Epidermal melanocyte (primary cell): ENCODE measurements around the gene SOX10.

Experiments used
- DNase-seq: peaks from one replicate; pipeline ENCODE4 v3.0.0; 2011; ENCODE audit warnings: low spot score; ENCODE audit not compliant: insufficient read length

Gene SOX10

DNA sequence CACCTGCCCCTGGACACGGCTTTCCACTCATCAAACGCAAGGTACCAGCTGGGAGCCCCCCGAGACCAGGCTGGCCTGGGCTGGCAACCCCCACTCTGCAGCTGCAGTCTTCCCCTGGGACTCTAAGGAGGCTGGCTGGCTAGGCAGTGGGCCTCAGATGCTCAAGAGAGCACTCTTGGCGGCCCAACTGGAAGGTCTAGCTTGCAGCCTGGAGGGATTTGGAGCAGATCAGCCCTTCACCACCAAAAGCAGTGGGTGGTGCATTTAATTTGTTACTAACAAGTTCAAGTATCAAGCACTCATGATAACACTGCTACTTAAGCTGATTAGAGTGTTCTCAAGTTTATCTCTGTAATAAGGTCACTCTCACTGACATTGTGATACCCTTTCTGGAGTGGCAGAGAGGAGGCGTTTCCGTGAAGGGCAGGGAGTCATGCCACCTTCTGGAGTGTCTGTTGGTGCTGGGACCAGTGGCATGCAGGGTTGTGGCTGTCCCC is 52.4 kb downstream of the SOX10 start:
- no peak for DNase-seq

DNA sequence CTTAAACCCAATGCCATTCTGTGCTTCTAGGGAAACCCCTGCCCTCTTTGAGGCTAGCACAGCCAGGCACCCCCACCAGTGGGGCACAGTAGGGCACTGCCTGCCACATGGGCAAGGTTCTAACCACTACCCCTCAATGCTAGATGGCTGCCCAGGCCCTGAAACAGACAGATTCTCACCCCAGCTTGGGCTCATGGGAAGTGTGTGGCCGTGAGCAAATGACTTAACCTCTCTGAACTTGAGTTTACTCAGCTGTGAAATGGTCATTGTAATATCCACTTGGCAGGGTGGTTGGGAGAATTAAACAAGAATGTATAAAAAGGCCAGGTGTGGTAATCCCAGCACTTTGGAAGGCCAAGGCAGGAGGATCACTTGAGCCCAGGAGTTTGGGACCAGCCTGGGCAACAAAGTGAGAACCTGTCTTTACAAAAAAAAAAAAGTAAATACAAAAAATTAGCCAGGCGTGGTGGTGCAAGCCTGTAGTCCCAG is 53.4 kb downstream of the SOX10 start:
- DNase-seq: no peak

DNA sequence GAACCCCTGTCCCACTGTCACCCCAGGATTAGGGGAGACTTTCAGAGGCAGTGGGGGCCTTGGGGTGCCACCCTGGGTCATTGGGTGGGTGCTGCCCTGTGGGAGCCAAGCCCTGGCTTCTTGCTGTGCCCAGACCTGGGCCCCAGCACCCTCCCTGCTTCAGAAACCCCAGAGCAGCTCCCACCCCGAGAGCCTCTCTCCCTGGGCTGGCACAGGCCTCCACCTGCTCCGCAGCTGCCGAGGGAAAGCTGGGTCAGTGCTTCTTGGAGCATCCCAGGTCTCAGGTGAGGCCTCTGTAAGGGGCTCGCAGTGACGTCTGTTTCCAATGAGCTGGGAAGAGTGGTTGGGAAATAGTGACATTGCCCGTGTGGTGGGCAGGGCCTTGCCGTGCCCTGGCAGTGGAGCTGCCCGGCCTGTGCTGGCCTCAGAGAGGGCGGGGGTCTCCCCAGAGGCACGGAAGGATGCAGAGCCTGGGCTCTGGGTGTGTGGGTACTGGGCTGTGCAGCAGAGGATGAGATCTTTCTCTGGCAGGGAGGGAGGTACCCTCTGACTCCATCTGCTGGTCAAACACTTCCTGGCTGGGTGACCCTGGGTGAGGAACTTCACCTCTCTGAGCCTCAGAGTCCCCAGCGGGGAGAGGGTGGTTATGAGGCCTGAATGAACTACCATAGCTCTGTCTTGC is 53.9 kb downstream of the SOX10 start:
- DNase-seq: no peak

DNA sequence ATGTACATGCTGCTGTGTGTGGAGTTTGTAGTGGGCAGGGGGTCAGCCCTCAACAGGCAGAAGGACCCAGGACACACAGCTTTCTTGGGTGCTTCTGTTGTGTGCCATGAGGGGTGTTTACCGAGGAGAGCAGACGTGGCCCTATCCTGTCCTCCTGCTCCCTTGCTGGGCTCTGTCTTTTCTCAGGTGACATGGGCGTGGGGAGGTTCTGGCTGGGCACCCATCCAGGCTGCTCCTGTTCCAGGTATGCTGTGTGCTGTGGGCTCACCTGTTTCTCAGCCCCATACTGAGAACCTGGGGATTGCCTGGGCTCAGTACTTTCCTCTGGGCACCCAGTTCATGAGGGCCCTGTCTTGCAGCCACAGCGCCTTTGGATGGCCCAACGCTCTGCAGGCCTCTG is 55.0 kb downstream of the SOX10 start:
- no peak for DNase-seq

DNA sequence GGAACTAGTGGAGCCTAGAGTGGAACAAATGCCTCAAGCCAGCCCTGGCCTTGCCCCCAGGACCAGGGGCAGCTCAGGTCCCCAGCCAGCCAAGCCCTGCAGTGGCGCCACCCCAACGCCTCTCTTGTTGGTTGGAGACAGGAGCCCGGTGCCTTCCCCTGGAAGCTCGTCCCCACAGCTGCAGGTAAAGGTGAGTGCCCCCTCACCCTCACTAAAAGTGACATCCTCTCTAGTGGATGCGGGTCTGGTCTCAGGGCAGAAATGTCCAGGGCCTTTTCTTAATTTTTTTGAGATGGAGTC is 56.8 kb downstream of the SOX10 start:
- DNase-seq: no peak

DNA sequence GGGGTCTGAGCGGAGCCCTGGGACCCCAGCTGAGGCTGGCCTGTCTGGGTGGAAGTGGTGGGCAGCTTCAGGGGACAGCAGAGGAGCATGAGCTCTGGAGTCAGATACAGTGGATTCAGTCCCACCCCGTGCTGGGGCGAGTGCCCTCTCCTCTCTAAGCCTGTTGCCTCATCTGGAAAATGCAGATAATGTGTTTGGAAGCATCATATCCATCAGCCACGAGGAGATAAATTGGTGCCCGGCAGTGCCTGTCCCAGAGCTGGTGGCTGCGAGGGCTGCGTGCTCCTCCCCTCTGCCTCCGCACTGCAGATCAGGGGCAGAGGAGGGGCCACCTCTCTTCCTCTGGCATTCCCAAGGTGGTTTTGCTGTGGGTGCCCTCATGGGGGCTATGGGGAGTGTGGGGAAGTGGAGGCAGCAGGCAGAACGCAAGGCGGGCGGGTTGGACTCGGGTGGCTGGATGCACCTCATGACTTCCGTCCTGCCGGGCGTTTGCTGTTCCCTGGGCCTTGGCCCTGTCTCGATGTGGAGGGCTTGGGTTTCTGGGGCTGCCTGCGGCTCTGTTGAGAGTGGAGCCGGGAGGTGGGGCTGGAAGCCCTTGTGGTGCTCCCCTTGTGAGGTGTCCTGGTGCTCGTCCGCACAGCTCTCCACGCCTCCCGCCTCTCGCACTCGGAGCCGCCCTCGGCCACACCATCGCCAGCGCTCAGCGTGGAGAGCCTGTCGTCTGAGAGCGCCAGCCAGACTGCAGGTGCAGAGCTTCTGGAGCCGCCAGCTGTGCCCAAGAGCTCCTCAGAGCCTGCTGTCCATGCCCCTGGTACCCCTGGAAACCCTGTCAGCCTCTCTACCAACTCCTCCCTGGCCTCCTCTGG is 57.4 kb downstream of the SOX10 start:
- DNase-seq: no peak

DNA sequence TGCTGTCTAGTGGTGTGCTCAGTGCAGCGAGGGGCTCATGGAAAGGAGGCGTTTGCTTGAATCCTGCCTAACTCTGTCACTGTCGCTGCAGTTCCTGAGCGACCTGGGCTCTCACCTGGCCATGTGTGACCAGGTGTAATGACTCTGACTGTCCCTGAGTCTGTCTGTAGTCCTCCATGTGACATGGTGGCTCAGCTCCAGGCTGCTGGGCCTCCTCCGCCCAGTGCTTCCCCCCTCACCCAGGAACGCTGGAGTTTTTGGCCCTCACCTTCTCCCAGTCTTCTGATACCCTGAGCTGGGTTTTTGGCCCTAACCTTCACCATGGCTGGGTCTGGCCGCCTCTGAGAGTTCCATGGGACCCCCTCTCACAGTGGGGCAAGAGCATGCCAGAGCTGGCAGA is 58.0 kb downstream of the SOX10 start:
- no peak for DNase-seq

DNA sequence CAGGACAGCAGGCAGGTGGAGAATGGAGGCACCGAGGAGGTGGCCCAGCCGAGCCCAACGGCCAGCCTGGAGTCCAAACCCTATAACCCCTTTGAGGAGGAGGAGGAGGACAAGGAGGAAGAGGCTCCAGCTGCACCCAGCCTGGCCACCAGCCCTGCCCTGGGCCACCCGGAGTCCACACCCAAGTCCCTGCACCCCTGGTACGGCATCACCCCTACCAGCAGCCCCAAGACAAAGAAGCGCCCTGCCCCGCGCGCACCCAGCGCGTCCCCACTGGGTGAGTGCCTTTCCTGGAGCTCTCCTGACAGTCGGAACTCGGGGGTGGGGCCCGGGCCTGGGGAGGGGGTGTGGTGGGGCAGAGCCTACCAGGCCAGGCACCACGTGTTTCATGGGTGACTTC is 58.6 kb downstream of the SOX10 start:
- no peak for DNase-seq

DNA sequence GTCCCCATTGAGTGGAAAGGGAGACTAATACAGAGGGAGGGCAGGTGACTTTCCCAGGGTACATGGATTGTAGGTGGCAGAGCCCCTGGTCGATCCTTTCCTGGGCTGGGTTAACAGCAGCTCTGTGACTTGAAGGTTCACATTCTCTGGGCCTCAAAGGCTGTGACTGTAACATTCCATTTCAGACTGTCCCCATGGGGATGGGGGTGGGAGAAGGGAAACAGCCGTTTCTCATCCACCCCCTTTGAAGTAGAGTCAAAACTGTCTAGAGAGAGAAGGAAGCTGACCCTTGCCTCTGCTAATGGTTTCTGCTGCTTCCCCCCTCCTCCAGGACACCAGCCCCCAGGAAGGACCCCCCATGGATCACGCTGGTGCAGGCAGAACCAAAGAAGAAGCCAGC is 59.0 kb downstream of the SOX10 start:
- DNase-seq: no peak

DNA sequence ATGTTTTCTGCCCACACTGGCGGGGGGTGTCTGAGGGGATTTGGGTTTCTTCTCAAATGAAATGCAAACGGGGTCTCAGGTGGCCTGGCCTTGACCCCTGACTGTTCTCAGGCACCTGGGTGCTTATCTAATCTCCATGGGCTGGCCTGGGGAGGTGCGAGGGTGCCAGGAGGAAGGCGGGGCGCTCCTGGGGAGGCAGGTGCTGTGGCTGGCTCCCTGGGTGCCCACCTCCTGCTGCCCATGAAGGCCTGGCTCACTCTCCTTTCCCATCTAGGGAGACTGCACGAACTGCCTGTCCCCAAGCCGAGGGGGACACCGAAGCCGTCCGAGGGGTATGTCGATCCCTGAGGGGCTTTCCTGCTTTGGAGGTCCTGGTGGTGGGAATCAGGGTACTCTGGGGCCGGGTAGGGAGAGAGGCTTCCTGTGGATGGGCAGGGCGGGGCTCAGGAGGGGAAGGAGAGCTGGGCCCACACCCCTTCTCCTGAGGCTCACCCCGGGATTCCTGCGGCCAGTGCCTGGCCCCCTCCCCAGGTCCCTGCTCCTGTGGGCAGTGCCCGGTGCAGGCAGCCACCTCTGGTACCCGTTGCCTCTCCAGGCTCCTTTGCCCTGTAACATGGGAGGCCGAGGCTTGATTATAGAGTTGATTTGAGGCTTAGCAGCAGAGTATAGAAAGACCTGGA is 59.8 kb downstream of the SOX10 start:
- DNase-seq: no peak

DNA sequence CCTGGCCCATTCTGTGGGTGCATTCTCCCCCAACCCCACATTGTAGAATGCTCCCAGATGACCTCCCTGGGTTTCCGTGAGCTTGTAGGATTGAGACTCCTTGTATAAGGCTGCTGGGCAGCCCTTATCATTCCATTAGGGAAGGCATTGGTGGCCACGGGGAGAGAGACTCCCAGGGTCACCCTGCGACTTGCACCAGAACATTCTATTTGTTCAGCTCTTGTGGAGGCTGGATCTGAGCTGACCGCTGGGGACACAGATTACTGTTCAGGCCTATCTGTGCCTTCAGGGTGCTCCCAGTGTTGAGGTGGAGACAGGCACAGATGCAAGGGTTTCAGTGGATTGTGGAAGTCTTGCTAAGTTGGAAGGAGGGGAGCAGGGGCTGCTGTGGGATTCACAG is 60.4 kb downstream of the SOX10 start:
- DNase-seq: no peak
